HL-60/S4 treated with retinoic acid at 250 ng/mL for 4 days and 3 days (cell line): ENCODE results near the gene TMCO2.
"Not testable (repeated sequence)": the region's sequence is repeated elsewhere in the genome, so short reads cannot be mapped to it uniquely, and the experiment has no call there.

ENCODE experiments used
- in situ Hi-C: fragments of 300-500 bp; cut with MboI; formaldehyde crosslinking; loops from 2 replicates; pipeline ENCODE4 v1.7.0; 2022; ENCODE audit warnings: low sequenced_read_pairs

TMCO2 gene

DNA sequence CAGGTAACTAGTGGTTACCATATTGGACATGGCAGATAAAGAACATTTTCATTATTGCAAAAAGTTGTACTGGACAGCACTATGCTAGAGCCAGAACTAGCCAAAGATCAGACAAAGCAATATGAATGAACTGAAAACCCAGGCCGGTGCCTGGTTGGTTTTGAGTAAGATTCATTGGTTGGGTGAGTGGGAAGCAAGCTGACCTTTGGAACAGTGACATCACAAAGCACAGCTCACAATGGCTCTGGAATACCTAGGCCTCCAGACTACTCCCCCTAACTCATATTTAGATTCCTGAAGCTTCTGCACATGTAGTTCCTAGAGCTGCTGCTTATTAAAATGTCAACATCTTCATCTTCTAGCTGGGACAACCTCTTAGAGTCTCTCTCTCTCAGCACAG, at the start of gene TMCO2:
Gene TMCO2, plus strand, starts transcription at position 283 of the 400 bp plus-strand sequence. Its CDS starts 57 bp downstream, at position 340.
- in situ Hi-C loops, result no loop called here

DNA sequence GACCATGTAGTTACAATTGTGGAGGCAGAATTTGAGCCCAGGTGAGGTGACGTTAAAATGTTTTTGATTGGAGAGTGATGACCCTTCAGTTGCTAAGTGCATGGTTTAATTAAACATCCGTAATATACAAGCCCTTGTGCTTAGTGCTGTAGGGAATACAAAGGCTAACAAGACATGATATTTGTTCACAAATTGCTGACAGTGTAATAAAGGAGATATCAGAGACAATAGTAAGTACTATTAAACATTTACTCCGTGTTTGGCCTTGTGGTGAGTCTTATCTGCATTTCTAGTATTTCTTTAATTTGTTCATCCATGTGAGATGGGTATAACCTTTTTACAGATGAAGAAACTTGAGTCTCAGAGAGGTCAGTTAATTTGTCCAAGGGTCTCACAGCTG, 48.6 kb upstream of the TMCO2 start:
- in situ Hi-C loops, result no loop called here

DNA sequence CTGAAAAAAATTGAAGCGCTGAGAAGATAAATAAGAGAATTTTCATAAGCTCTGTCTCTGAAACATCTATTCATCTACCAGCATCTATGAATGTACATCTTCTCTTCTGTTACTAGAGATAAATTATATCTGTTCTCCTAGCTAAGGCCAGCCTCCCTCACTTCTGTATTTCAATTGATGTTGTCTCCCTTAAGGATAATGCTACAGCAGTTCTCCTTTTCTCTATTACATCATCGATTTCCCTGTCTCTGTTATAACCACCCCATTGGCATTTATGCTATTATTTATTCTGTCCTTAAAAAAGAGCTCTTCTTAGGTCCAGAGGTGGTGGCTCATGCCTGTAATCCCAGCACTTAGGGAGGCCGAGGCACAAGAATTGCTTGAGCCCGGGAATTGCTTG, 42.9 kb upstream of the TMCO2 start:
- in situ Hi-C loops, result no loop called here

DNA sequence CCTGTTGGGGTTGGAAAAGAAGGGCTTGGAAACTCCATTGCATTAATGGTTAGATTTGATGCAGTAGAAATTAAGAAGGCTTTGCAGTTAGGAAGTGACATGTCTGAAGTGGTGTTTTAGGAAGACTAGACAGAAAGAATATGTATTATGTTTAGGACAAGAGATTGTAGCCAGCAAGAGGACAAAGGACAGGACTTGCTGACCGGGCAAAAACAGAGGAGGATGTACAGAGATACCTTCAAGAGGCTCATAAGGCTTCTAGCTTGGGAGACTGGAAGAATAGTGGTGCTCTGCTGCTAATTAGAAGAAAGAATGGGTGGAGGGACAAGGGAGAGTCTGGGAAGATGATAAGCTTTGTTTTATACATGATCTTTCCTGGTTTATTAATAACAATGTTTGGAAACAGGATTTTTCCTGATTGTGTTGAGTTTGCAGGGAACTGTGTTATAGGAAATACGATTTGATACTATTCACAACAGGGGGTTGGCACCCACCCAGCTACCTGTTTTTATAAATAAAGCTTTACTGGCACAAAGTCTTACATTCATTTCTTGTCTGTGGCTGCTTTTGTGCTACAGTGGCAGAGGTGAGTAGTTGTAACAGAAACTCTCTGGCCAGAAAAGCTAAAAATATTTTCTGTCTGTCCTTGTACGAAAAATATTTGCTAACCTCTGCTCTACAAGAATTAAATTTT, 37.1 kb upstream of the TMCO2 start:
- in situ Hi-C loops, result no loop called here

DNA sequence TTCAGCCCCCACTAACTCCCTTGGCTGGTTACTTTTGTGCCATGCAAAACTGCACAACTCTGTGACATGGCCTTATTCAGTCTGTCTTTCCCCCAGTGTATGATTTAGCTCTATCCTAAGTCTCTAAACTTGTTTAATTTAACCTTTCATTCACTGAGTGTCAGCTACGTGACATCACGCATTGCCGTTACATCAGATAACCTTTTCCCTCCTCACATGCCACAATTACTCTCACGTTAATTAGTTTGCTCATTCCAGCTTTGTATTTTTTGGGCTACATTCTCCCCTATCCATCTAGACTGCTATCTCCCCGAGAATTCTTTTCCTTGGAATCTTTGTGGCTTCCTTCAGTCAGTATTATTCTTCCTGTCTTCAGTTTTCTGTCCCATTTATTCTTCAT, 29.4 kb upstream of the TMCO2 start:
- in situ Hi-C loops, result no loop called here

DNA sequence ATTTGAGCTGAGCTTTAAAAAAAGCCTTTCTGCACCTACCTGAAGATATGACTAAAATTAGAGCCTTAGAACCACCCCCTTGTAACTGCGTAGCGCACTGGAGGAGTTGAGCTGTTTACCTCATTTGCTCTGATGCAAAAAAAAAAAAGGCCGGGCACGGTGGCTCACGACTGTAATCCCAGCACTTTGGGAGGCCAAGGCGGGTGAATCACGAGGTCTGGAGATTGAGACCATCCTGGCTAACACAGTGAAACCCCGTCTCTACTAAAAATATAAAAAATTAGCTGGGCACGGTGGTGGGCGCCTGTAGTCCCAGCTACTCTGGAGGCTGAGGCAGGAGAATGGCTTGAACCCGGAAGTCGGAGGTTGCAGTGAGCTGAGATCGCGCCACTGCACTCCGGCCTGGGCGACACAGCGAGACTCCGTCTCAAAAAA, 26.2 kb upstream of the TMCO2 start:
- in situ Hi-C loops, result not testable (repeated sequence)

DNA sequence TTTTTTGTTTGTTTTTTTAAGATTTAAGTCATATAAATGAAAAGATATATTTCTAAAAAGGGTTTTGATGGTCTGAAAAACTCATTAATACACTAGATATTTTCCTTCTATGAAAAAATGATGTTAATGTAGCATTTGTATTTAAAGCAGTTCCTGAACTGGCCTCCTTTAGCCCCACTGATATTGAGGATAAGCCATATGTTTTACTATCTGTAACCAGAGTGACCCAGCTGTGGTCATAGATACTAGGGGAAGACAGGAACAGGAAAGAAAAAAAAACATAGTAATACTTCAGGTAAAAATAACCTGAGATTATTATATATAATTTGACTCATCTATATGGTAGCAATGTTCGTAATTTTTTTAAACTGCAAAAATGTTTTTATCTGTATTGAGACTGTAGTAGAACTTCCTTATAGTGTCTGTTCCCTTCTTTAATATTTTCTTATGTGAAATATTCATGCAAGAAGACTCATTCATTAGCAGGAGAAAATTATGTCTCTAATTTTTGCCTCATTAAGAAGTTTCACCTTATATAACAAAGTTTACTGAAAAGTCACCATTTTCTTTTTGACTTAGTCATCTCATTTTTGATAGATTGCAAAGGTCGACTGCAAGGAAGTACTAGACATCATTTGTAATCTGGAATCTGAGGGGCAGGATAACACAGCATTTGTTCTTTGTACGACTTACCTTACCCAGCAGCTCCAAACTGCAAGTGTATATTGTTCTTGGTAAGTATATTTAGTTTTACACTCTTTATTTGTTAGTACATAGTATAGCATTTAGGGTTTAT, 25.6 kb upstream of the TMCO2 start:
- in situ Hi-C loops, result no loop called here

DNA sequence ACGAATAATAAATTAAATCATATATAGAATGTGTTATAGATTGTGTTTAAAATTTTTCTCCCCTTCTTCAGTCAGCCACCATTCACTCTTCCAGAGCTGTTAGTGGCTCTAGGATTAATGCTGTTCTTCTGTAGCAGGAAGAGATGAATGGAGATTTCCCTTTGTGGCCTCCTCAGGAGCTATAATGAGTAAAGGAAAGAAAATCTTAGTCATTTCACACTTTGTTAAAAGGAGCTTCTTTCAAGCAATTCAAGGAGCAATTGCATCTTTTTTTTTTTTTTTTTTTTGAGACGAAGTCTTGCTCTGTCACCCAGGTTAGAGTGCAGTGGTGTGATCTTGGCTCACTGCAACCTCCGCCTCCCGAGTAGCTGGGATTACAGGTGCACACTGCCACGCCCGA, 23.7 kb upstream of the TMCO2 start:
- in situ Hi-C loops, result no loop called here

DNA sequence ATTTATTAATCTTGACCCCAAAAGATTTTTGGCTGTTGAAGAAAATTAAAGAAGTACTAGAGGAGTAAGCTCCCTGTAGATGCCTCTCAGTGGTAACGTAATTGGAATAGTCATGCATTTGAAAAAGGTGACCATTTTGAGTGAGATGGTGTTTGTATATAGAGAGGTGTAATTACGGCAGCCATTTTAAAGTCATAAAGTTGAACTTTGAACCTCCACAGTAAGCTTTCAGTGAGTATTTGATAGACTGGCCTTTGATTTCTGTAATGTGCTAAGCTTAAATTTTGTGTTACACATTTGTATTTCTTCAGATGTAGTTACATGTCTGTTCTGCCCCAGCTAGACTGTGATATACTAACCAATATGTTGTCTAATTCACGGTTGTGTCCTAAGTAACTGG, 21.5 kb upstream of the TMCO2 start:
- in situ Hi-C loops, result no loop called here

DNA sequence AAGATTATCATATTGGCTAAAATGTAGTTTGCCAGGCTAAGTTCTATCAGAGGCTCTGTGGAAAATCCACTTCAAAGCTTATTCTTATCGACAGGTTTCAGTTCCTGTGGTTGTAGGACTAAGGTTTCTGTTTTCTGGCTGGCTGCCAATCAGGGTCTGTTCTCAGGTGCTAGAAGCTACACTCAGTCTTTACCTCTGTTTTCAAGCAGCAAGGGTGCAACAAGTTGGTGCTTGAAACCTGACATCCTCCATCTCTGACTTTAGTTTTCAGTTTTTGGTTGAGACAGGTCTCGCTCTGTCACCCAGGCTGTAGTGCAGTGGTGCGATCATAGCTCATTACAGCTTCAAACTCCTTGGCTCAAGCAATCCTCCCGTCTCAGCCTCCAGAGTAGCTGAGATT, 15.3 kb upstream of the TMCO2 start:
- in situ Hi-C loops, result no loop called here

DNA sequence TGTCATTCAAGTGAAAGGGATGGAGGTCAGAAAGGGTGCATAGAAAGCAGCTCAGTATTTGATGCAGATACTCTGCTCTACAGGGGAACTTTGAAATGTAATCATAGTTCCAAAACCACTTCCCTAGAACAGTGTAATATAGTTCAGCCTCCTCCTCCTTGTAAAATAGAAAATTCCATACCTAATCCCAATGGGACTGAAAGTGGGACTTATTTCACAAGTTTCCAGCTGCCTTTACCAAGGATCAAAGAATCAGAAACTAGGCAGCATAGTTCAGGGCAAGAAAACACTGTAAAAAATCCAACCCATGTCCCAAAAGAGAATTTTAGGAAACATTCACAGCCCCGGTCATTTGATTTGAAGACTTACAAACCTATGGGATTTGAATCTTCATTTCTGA, 8.1 kb upstream of the TMCO2 start:
- in situ Hi-C loops, result no loop called here

DNA sequence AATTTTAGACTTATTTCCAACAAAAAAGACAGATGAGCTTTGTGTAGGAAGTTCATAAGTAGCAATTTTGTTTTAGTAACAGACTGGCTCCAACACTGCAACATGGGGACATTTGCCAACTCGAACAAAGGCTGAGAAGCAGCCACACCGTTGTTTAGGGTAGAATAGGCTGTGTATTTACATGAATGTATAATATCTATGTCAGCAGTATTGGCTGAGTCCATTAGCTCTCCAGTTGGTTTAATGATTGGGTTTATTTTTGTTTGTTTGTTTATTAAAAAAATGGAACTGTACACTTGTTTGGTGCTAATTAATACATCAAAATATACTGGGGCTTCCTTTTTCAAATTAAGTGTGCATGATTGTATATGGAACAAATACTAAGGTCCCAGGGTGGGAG, 7.3 kb upstream of the TMCO2 start:
- in situ Hi-C loops, result no loop called here

DNA sequence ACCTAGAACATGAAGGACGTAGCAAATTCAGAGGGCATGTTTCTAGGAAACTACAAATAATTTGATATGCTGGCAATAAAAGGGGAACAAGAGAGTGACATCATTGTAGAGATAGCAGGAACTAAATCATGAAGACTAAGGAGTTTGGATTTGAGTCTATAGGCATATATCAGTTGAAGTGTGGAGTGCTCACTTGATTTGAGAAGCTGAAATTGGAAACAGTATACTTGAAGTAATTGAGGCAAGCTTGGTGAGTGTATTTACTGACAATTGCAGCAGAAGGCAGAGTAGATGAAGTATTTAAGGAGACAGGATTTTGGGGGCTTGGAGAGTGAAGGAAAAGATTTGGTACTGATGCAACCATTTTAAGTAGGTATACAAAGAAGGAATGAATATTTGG, 6.4 kb upstream of the TMCO2 start:
- in situ Hi-C loops, result no loop called here

DNA sequence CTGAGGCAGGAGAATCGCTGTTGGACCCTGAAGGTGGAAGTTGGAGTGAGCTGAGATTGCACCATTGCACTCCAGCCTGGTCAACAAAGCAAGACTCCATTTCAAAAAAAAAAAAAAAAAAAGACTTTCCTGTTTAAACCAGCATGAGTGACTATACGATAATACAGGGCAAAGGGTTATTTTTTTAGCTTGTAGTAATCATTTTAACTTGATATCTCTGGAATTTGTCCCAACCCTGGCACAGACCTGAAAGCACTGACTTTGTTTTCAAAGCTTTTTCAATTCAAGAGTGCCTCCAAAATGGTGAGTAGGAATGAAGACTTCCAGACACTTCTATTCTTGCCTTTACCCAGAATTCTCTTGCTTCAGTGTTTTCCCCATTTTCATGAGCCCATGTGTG, 4.4 kb upstream of the TMCO2 start:
- in situ Hi-C loops, result no loop called here

DNA sequence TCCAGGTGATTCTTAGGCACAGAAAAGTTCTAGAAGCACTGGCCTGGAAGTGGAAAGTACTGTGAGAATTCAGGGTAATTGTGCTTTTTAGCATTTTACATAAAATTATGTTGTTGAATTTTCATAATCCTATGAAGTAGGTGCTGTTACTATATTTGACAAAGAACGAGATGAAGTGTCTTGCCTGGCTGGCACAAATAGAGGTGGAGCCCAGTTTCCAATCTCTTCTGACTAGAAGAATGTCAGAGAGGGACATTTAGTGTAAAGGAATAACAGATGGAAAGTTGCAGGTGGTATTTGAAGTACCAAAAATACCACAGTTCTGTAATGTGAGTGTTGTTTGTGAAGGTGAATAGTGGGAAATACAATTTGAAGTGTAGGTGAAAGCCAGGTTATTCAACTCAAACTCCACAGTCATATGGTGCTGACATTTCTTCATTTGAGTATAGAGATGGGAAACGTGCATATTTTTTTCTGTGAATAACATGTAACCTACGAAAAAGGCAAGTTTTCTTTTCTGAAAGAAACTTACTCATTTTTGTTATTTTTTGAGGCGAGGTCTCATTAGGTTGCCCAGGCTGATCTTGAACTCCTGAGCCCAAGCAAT, 3.5 kb upstream of the TMCO2 start:
- in situ Hi-C loops, result no loop called here

DNA sequence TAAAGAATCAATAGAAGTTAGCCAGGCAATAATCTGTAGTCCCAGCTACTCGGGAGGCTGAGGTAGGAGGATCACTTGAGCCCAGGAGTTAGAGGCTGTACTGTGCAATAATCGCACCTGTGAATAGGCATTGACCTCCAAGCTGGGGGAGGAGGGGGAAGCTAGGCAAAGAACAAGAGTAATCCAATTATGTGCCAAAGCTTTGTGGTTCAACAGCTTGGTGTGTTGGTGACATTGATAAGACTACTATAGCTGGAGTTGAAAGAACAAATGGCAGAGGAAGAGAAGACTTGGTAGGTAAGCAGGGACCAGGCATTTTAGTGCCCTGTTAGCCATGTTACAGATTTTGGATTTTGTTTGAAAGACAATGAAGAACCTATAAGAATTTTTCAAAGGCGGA, 2.1 kb upstream of the TMCO2 start:
- in situ Hi-C loops, result no loop called here

DNA sequence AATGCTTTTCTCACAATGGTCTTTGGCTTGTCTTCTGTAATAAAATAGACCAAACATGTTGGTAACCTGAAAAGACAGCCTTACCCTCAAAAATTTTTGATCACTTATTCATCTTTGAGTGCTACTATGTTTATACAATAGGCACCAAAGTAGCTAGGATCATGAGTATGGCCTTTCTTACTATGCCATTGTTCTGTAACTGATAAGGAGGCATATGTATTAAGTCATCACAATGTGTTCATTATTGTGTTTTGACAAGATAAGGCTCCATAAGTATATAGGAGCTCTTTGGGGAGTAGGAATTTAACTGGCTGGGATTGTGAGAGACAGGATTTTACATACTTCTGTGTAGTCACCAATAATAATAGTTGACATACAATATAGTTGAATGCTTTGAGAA, 675 bp downstream of the TMCO2 start:
- in situ Hi-C loops, result no loop called here

DNA sequence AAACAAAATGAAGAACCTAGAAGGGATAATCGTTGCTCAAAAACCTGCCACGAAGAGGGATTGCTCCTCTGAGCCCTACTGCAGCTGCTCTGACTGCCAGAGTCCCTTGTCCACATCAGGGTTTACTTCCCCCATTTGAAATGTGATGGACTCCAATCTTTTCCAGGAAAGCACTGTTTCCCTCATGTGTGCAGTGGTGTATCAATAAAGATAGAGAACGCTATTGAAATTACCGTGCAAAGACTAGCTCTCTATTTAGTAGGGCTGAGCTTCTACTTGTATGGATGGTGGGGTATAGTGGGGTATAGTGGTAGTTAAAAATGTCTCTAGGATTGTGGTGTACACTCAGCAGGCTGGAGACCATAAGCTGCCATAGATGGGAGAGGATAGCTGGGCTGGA, 3.7 kb downstream of the TMCO2 start:
- in situ Hi-C loops, result no loop called here

DNA sequence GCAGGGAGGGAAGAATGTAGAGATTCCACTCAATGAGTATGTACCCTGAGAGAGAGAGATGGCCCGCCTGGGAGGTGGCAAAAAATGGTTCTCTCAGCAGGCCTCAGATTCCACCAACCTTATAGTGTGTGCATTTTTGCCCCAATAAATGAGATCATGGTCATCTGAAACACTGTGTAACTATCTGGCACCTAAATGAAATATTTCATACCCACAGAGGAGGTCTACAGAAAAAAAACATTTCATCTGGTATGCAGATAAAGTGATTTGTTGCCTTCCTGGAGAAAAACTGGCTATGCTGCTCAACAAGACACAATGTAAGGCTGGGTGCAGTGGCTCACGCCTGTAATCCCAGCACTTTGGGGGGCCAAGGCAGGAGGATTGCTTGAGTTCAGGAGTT, 4.9 kb downstream of the TMCO2 start:
- in situ Hi-C loops, result no loop called here

DNA sequence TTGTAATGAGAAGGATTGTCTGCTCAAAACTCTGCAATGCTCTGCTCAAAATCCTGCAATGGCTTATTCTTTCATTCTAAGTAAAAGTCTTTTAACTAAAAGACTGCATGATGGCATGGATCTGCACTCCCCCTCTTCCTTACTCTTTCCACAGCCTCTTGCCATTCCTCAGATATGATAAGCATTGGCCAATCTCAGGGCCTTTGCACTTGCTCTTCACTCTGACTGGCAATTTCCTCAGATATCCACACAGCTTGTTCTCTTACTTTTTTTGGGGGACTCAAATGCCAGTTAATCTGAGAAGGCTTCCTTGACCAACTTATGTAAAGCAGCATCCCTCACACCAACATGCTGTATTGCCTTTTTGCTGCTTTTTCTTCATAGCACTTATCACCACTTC, 7.5 kb downstream of the TMCO2 start:
- in situ Hi-C loops, result no loop called here

DNA sequence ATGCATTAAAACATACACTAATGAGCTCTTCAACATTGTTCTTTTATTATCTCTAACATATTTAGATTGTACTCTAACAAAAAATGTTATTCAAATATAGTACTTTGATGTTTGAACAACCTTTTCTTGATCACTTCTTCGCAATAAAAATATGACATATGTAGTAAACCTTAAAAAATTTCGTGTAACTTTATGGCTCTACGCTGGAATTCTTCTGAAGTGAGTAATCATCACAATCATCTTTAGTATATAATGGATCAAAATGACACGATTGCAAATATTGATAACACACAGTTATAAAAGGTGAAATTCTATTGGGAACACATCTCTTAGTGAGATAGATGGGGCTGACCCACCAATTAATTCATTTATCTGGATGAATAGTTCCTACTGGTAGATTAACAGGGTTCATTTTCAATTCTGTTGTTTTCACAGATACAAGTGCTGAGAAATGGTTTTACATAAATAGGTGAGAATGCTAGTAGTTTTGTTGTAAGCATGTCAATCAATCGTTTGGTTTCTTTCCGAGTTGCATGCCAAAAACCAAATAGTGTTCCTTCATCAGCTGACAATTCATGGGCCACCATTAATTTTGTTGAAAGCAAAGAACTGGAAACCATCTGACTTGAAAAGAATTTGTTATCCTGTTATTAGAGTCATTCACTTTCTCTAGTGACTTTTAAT, 8.8 kb downstream of the TMCO2 start:
- in situ Hi-C loops, result no loop called here

DNA sequence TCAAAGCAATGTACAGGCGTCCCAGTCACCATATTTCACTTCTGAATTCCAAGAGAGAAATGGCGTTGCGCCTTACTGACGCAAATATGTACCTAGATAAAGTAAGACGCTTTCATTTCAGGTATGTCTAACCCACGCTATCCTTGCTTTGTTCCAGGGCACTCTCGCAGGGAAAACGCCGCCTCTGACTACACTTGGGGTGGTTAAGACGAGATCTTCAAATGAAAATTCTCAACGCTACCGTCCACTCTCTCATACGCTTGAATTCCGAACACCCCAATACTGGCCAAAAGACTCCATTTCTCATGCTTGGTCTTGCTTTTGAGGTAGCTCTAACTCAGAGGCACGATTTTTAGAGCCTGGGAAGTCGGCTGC, 9.6 kb downstream of the TMCO2 start:
- in situ Hi-C loops, result no loop called here
